Muscle of back (tissue), 13 donors: Measurements from ENCODE around the gene SLC2A11. TPM values are rescaled to one million over a fixed set of nuclear protein-coding genes. Genes with fewer than 3 reads are reported as not detected.

ENCODE experiments used
- DNase-seq, 3 donors: peaks; one replicate each; pipeline versions ENCODE4 v3.0.0 to v3.0.0-alpha.2; 2013
- long read RNA-seq, 9 donors: transcript quantifications; one replicate each; lab custom pipeline, GENCODE V29; 2026
- polyA plus RNA-seq, 10 donors: library from polyadenylated mRNA; unstranded; fragments of 120-200 nt; gene quantifications; one replicate each; pipeline ENCODE4 v1.2.1, GENCODE V29; 2013; ENCODE audit not compliant: insufficient read length in 10 of 10

SLC2A11 gene, protein sequence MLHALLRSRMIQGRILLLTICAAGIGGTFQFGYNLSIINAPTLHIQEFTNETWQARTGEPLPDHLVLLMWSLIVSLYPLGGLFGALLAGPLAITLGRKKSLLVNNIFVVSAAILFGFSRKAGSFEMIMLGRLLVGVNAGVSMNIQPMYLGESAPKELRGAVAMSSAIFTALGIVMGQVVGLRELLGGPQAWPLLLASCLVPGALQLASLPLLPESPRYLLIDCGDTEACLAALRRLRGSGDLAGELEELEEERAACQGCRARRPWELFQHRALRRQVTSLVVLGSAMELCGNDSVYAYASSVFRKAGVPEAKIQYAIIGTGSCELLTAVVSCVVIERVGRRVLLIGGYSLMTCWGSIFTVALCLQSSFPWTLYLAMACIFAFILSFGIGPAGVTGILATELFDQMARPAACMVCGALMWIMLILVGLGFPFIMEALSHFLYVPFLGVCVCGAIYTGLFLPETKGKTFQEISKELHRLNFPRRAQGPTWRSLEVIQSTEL
- 10 to 100 TPM in 1 of 10 donors, 1 to 10 TPM in 9; 4.3 to 10.1 (median 6.4) TPM for polyA plus RNA-seq
- long read RNA-seq, donor 1 = 0 reads
- long read RNA-seq, donor 2 = 0 reads
- long read RNA-seq, donor 3 = 0 reads
- long read RNA-seq, donor 4, partial matches to known transcripts = 0 of 1 reads
- long read RNA-seq, donor 4, other reads (novel, unspliced or antisense) = 0 of 1 reads
- long read RNA-seq, donor 5 = 0 reads
- long read RNA-seq, donor 6 = 0 reads
- long read RNA-seq, donor 7 = 0 reads
- long read RNA-seq, donor 8 = 0 reads
- long read RNA-seq, donor 9 = 0 reads

DNA sequence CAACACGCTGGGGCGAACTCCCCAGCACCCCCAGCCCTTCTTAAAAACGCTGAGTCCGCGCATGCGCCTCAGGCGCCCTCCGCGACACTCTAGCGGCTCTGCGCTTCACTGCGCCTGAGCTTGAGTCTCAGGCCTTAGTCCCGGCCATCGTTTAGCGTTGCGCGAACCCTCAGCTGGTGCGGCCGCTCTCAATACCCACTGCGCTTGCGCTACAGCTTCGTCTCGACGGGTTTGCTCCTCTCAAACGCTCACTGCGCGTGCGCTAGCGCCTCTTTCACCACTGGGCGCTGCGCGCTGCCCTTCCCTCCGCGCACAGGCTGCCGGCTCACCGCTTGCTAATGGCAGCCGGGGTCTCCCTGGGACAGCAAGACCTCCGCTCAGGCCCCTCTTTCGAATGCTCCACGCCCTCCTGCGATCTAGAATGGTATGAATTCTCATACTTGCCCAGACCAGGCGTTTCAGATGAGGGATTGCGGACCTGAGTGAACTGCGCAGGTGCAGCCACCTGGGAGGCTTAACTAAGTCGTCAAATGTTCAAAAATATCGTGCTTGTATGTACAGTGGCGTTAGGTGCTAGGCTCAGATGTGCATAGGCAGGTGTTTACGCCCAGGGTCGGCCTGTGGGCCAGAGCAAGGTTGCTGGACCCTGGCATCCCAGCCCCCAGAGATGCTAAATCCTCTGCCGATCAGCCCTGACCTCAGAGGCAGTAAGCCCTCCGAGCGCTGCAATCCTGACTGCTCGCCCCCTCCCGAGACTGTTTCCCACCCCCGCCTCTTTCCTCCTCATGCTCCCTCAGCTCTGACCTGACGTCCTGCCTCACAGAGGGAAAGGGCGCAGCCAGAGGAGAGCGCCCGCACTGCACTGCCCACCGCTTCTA is at the start of gene SLC2A11:
Gene SLC2A11 (plus strand): TSS at position 270 of the 878 bp plus-strand sequence. CDS start 125 bp downstream, at position 395.
- DNase-seq = peak; percentile 98 to 99 (median 98)

DNA sequence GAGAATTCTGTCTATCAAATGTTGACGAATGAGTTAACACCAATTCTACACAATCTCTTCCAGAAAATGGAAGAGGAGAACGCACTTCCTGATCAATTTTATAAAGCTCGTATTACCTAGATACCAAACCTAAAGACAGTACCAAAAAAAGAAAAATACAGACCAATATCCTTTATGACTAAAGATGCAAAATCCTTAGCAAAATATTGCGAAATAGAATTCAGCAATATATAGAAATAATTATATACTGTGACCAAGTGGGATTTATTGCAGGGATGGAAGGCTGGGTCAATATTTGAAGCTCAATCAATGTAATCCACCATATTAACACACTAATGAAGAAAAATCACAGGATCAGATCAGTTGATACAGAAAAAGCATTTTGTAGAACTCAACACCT is 45.3 kb upstream of the SLC2A11 start:
- DNase-seq = no peak

DNA sequence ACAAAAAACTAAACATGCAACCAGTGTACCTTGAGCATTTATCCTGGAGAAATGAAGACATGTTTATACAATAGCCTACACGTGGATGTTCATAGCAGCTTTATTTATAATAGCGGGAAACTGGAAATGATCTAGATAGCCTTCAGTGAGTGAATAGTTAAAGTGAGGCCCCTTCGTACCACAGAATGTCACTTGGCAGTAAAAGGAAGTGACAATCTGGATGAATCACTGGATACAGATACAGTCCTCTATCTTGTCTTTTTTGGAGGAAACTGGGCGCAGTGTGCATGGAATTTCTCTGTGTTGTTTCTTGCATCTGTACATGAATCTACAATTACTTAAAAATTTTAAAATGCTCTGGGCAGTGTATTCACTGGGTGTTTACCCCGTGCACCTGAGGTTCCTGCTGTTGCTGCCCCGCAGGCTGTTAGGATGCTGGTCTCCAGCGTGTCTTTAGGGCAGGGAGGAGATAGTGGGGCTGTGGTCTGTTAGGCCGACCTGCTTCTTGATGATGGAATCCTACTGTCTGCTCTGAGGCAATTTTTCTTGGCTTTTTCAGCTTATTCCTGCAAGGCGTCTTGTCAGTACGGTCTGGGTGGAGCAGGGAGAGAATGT is 42.0 kb upstream of the SLC2A11 start:
- no peak for DNase-seq

DNA sequence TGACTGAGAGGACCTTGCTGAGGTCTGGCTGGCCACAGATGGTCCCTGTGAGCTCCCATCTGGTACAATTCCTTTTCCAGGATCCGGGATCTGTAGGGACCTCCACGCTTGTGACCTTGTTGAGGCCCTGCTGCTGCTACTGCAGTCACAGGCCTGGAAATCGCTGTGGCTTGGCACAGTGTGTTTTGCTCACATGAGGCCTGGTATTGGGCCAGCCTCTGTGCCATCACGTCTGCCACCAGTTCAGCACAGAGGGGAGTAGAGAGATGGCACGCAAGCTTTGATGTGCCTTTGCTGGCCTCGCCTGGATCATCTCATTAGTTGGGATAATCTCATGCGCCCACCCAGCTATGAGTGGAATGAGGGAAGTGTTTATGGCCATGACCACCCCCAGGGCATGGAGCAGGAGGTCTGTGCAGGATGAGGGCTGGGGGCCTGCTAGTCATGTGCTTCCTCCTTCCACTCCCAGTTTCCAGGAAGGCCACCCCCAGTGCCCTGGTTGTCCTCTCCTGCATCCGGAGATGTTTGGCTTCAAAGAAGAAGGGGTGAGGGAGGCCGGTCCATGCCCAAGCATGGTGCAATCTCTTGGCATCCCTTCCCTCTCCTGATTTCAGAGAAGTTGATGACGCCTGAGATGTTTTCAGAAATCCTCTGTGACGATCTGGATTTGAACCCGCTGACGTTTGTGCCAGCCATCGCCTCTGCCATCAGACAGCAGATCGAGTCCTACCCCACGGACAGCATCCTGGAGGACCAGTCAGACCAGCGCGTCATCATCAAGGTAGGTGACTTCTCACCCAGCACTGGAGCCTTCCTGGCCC is 41.3 kb upstream of the SLC2A11 start:
- no peak for DNase-seq

DNA sequence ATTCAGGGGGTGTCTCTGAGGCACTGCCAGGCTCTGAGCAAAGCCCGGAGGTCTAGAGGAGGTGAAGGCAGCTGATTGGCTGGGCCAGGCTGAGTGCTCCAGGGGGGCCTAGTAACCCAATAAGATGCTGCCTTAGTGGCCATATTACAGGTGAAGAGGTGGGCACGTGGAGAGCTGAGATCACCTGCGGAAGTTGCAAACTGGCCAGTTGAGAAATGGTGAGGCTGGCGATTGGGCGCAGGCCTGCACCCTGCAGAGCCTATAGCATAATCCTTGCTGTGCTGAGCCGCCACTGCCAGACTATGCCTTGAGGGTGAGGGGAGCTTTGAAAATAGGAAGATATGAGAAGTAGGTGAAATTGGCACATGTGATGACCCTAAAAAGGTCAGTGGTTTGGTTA is 40.5 kb upstream of the SLC2A11 start:
- no peak for DNase-seq

DNA sequence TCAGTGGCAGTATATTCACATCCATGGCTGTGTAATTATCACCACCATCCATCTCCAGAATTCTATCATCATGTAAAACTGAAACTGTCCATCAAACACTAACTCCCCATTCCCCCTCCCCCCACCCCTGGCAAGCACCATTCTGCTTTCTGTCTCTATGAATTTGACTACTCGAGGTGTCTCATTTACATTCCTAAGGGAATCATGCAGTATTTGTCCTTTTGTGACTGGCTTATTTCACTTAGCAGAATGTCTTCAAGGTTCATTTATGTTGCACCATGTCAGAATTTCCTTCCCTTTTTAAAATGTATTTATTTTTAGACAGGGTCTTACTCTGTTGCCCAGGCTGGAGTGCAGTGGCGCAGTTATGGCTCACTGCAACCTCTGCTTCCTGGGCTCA is 39.1 kb upstream of the SLC2A11 start:
- DNase-seq = no peak

DNA sequence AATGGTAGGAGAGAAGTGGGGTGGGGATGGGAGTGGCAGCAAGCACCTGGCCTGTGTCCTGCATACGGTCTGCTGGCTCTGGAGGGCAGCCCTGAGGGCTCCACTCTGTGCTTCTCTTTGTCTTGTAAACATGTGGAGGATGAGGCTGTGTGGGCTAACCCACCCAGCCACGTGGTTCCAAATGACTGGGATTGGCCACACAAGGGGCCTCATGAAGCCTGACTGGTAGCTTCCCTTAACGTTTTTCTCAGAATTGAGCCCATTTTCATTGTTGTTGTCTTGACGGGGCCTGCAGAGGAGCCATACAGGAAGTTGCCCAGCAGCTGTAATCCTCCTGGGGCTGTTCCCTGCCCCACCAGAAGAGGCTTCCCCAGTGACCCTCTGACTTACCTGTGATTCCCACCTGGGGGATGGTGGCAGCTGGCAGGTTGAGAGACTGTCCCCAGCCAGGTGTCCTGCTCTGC is 36.9 kb upstream of the SLC2A11 start:
- DNase-seq = no peak

DNA sequence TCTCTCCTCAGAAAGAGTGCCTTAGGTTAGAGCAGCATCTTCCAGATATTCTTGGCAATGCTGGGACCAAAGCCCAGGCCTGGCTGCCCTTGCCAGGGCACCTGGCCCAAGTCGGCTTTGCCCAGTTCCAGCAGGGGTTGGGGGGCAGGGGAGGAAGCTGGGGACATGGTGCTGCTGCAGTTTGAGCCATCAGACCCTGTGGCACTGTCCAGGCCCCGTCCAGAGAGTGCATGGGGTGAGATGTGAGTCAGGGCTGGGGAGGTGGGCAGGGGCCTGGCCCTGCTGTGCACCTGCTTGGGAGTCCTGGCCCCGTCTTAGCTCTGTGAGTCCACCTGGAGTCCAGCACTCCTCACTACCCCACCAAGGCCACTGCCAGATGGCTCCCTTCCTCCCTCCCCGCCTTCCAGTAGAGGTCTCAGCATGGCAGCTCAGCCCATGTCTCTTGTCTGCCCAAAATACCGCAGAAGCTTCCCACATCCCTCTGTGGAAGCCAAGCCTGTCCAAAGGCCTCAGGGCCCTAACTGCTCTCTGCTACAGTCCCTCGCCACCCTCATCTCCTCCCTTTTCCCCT is 35.5 kb upstream of the SLC2A11 start:
- DNase-seq = no peak

DNA sequence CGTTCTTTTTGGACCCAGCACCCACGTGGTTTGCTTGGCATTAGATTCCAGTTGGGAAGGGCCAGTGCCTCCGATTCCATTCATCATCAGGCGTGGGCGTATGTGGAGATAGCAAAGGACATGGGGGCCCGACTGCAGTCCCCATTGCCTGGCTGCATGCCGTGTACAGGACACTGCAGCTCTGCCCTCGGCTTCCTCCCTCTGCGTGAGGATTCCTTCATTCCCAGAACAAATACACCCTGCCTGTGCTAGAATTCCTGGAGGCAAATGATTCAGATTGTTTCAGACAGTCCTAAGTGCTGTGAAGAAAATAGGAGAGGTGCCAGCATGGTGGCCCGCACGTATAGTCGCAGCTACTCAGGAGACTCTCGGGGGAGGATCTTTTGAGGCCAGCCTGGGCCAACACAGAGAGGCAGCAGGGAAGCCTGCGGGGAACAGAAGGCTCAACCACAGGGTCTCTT is 34.3 kb upstream of the SLC2A11 start:
- no peak for DNase-seq

DNA sequence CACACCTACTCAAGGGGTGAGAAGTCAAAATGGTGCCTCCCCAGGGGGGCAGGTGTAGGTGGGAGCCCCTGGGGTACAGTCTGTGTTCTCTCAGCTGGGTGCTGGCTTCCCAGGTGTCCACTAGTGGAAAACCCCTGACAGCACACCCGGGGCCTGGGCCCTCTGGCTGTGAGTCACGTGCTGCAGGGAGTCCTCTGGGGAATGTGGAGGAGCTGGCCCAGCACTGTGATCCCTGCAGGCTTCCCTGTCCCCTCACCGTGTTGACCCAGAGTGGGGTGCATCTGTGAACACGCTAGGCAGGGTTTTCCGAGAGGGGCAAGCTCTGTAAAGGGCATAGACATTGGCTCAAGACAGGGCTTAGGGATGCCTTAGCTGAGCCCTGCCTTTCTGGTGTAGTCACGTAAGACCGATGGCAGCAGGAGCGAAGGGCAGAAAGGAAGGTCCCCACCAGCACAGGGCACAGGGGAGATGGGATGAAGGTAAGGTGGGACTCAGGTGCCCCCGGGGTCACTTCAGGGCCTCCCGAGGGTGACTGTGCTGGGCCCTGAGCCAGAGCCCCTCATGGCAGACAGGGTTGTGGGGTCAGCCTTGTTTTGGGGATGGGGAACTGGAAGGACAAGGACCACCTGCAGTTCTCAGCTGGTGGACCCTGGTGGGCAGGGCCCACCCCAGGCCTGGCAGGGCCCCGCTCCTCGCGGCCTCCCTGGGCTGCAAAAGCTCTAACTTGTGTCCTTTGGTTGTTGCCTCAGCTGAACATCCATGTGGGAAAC is 33.0 kb upstream of the SLC2A11 start:
- DNase-seq = no peak

DNA sequence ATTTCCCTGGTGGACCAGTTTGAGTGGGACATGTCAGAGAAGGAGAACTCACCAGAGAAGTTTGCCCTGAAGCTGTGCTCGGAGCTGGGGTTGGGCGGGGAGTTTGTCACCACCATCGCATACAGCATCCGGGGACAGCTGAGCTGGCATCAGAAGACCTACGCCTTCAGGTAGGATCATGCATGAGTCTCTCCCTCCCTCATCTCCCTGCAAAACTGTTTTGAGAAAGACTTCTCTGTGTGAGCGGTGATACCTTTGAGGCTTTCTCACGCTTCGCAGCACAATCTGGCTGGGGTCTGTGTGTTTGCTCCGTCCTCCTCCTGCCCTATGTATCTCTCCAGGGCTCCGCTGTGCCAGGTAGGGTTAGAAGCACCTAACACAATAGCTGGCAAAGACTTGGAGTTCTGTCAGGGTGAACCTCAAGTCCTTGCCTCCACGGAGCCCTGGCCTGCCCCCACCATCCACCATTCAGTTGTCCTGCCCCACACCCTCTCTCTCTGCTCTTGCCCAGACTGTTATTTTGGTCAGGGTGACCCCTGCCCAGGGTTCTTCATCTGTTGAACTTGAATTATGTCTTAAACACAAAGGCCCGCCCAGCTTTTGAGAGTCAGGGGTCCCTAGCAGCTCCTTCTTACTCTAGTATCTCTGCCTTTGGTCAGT is 32.3 kb upstream of the SLC2A11 start:
- DNase-seq = no peak

DNA sequence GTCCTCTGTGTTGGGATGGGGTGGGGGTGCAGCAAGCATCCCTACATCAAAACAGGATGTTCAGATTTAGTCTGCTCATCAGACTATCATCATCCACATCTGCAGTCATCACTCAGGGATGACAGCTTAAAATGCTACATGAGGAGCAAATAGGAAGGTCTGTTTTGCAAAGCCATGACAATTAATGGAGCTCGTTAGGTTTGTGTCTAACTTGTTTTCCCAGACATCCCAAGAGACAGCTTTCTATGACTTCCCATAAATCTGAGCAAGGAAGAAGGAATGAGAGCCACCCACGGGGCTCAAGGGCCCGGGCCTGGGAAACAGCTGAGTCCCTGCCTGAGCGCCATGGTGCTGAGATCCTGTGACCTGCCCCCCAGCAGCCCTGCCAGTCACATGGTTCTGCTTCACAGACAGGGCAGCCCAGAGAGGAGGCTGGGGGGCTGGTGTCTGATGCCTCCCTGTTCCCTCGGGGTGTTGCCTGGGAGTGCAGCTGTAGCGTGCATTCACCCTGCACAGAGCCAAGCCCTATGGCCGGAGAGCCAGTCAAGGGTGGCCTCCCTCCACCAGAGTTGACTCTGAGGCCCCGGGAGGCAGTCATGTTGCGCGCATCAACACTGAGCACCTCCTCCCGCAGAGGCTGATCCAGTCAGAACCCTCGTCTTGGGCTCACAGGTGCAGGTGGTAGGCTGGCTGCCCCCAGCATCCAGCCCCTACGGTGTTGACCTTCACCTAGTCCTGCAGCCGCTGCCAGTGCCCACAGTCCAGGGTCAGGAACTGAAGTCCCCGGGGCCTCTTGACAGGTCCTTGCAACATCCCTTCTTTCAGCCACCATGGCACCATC is 30.9 kb upstream of the SLC2A11 start:
- DNase-seq = peak in 2 of 3 donors; percentile 50 to 77

DNA sequence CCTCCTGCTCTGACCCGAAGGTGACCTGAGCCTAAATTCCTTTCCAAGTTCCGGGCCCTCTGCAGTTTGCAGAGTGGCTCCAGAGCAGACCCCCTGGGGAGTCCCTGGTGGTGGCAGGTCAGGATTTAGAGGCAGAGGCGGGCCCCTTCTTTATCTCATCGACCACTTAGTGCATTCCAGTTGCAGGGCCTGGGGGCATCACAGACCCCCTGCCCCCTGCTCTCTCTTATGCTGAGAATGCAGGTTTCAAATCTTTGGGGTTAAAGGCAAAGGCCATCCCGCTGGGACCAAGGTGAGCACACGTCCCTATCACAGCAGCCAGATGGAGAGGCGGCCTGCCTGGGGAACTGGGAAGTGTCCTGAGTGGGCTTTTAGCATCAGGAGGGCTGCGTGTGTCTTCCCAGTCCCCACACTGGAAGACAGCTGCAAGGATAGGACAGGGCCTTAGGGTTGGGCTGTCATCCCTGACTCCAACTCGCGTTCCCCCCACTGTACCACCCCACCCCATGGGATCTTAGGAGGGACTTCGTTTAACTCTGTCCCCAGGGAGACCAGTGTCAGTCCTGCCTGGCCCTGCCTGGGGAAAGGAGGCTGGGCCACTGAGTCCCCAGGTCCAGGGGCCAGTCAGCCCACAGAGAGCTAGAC is 30.2 kb upstream of the SLC2A11 start:
- DNase-seq = no peak

DNA sequence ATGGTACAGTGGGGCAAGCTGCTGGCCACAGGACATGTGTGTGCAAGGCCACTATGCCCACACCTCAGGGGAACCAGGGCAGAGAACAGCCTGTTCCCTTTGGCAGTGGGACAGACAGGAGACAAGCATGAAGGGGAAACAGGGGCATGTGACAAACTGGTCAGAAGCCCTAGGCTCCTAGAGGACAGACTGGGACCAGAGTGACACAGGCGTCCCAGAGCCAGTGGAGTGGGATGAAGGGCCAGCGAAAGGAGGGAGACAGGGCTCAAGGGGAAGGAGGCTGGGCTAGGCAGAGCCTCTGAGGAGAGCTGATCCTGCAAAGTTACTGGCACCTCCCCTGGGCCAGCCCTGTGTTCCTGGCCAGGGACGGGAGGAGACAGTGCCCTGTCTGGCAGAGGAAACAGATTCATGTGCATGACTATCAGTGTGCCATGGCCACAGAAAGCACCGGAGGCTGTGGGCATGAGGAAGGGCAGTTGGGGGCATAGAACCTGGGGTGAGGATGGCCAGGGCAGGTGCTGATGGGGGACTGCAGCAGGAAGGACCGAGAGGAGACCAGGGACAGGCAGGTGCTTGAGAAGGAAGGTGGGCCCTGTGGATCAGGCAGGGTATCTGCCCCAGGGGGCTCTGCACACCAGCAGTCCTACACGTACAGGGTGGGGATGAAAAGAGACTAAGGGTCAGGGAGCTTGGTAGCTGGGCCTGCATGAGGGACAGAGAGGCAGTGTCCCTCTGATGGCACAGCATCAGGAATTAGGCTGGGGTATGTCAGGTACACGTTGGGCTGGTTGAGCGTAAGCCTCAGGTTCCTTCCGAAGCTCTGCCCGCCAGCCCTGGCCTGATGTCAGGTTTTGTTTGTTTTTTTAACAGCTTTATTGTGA is 28.6 kb upstream of the SLC2A11 start:
- no peak for DNase-seq

DNA sequence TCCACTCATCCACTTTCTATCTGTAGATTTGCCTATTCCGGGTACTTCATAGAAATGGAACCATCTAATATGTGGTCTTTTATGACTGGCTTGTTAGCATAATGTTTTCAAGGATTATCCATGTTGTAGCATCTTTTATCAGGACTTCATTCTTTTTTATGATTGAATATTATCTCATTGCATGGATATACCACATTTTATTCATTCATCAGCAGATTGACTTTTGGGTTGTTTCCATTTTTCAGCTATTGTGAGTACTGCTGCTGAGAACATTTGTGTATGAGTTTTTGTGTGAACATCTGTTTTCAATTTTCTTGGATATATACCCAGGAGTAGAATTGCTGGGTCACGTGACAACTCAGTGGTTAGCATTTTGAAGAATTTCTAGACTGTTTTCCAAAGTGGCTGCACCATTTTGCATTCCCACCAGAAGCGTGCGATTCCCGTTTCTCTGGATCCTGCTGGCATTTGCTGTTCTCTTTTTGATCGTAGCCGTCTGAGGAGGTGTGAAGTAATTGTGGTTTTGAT is 27.8 kb upstream of the SLC2A11 start:
- peak; percentile 62 to 88 (median 86) for DNase-seq

DNA sequence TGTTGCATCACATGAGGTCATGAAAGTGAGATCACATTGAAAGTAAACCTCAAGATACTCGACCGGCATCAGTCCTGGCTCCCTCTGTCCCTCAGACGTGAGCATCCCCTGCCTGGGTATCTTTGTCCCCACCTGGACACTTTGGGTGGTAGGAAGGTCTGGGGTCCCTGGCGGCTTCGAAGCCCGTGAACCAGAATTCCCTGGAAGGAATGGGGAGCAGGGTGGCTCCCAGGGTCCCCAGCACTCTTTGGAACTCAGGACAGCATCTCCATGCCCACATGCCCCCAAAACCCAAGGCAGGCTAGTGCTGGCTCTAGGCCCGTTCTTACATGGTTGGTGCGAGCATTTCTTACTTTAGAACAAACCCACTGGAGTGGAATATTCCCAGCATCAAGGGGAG is 26.4 kb upstream of the SLC2A11 start:
- no peak for DNase-seq
